Spleen (tissue), 11 donors: Measurements from ENCODE around the gene CACNA1F. TPM values are rescaled to one million over a fixed set of nuclear protein-coding genes. Genes with fewer than 3 reads are reported as not detected.

Experiments
- DNase-seq: peaks from one replicate; pipeline ENCODE4 v3.0.0-alpha.2; 2020
- H3K27ac ChIP-seq, 8 donors: fragments of 200-600 bp; sonication (generic) in 7 of 8; 1 replicate in 4 of 8; 2 replicates in 4 of 8; pipeline versions ENCODE4 v1.5.0 to v1.8.0; 2016 to 2021; ENCODE audit warnings: inconsistent platforms in 4 of 8, mild to moderate bottlenecking in 4 of 8, moderate library complexity in 1 of 8
- H3K27me3 ChIP-seq, 7 donors: fragments of 200-600 bp; sonication (generic) in 6 of 7; replicated peaks in 1 of 7; 1 replicate in 4 of 7; 2 replicates in 3 of 7; pipeline versions ENCODE4 v1.5.0 to v1.8.0; 2016 to 2021; ENCODE audit warnings: inconsistent platforms in 3 of 7, mild to moderate bottlenecking in 1 of 7
- H3K36me3 ChIP-seq, 6 donors: fragments of 200-600 bp; sonication (generic) in 5 of 6; 1 replicate in 4 of 6; 2 replicates in 2 of 6; pipeline versions ENCODE4 v1.5.0 to v1.8.0; 2016 to 2021; ENCODE audit warnings: inconsistent platforms in 2 of 6
- H3K4me1 ChIP-seq, 6 donors: fragments of 200-600 bp; sonication (generic) in 5 of 6; 1 replicate in 3 of 6; 2 replicates in 3 of 6; pipeline versions ENCODE4 v1.5.0 to v1.8.0; 2016 to 2021; ENCODE audit warnings: inconsistent platforms in 3 of 6
- H3K4me3 ChIP-seq, 8 donors: fragments of 200-600 bp; sonication (generic) in 7 of 8; 1 replicate in 4 of 8; 2 replicates in 4 of 8; pipeline versions ENCODE4 v1.5.0 to v1.8.0; 2016 to 2021; ENCODE audit warnings: inconsistent platforms in 4 of 8, mild to moderate bottlenecking in 4 of 8, moderate library complexity in 2 of 8
- H3K9me3 ChIP-seq, 8 donors: fragments of 200-600 bp; sonication (generic) in 7 of 8; 1 replicate in 4 of 8; 2 replicates in 4 of 8; pipeline versions ENCODE4 v1.5.0 to v1.8.0; 2016 to 2021; ENCODE audit warnings: inconsistent platforms in 4 of 8
- CTCF ChIP-seq, 11 experiments: fragments of 200-600 bp in 7 of 11; fragments of 450-650 bp in 4 of 11; sonication (generic) in 4 of 11; IDR thresholded peaks in 8 of 11; conservative IDR thresholded peaks in 3 of 11; 1 replicate in 7 of 11; 2 replicates in 4 of 11; pipeline versions ENCODE4 v1.4.0 to v1.8.0; 2016 to 2021; ENCODE audit warnings: antibody characterized with exemption in 11 of 11, inconsistent platforms in 4 of 11, mild to moderate bottlenecking in 1 of 11
- POLR2A ChIP-seq, 3 donors: fragments of 450-650 bp; IDR thresholded peaks; one replicate each; pipeline ENCODE4 v1.5.1; 2017; ENCODE audit warnings: antibody characterized with exemption in 3 of 3, mild to moderate bottlenecking in 1 of 3
- POLR2AphosphoS5 ChIP-seq, 3 donors: sonication (generic); formaldehyde crosslinking; IDR thresholded peaks; one replicate each; pipeline ENCODE4 v1.5.1; 2017; ENCODE audit warnings: antibody characterized with exemption in 3 of 3
- WGBS, 5 donors: extraction: QIAGEN DNeasy Blood & Tissue Kit in 3 of 5; methylation state at CpG; one replicate each; pipeline versions ENCODE4 v1.1.5 to v1.1.7; 2013 to 2018; 5-methylcytosine and 5-hydroxymethylcytosine counted together
- intact Hi-C: fragments of 100-400 bp; cut with DNase I; formaldehyde crosslinking; loops from one replicate; pipeline ENCODE4 v1.15.0; 2023; ENCODE audit warnings: low total_unique reads
- polyA plus RNA-seq, 3 donors: library from polyadenylated mRNA; stranded (reverse); fragments of 200-250 nt; gene quantifications; one replicate each; pipeline ENCODE4 v1.2.1, GENCODE V29; 2013
- total RNA-seq, 7 donors: library from RNA; depleted of rRNA in 3 of 7; stranded (reverse); fragments of >200 nt in 3 of 7; fragmentation: NEBNext Ultra II Directional in 4 of 7; extraction: Animal tissue kit (Norgen Biotek cat#: 25700) in 4 of 7; gene quantifications; one replicate each; pipeline versions ENCODE4 v1.1.0 to v1.2.1, GENCODE V29; 2016 to 2021
- donor health status: healthy with polysubstance abuse.
- donor health status: DM: no; HTN: no; CAD: no; lungs with moderate emphysema.
- donor health status: DM: no; HTN: no; CAD: no.
- donor health status: Bipolar disorder and iron deficiency.
- donor health status: healthy.
- donor health status: DM: no; HTN: no; CAD: no.
- donor health status: DM: yes; HTN: yes; CAD: no.

CACNA1F gene
- total and polyA plus RNA-seq, 10 donors = 0.55 to 2.9 (median 0.91) TPM

GRCh38 chrX:49257846-49258748 lies 25.0 kb upstream of the CACNA1F start:
- Histone ChIP-seq H3K27me3 (peaks cover 0 to 3% (median 0%) of the 10 kb centered on the region in 7 donors), H3K9me3 (no peaks in the 10 kb centered on the region), H3K36me3 (no peaks in the 10 kb centered on the region), H3K4me3 (no peak overlapping the region), H3K27ac (peak overlapping the region in 1 of 8 donors; percentile 40), H3K4me1 (peaks cover 0 to 27% (median 0%) of the 10 kb centered on the region in 6 donors)
- intact Hi-C loops = no loop called here
- 59 to 72% (median 66%) methylated on average over 2 to 20 of the region's 20 CpGs for WGBS, 5 donors
- DNase-seq = peak; percentile 78
- peak in 1 of 3 donors; percentile 34 for TF ChIP-seq POLR2AphosphoS5 (IDR thresholded peaks at IDR 0.05)
- TF ChIP-seq CTCF (IDR thresholded peaks at IDR 0.05 in 8 of 11, conservative IDR thresholded peaks at IDR 0.05 in 3 of 11) = no peak

- Histone ChIP-seq H3K27ac (peak overlapping the region in 1 of 8 donors; percentile 19), H3K36me3 (no peaks in the 10 kb centered on the region), H3K27me3 (peaks cover 0 to 3% (median 0%) of the 10 kb centered on the region in 7 donors), H3K4me1 (peaks cover 0 to 27% (median 0%) of the 10 kb centered on the region in 6 donors), H3K4me3 (no peak overlapping the region), H3K9me3 (no peaks in the 10 kb centered on the region)
- TF ChIP-seq POLR2A (IDR thresholded peaks at IDR 0.05) = no peak
- no peak for TF ChIP-seq POLR2AphosphoS5 (IDR thresholded peaks at IDR 0.05)
- no peak for DNase-seq
- intact Hi-C loops = no loop called here
- WGBS, 5 donors = 65 to 79% (median 70%) methylated on average over 5 to 14 of the region's 14 CpGs
Observed at GRCh38 chrX:49257074-49257790, 24.1 kb upstream of the CACNA1F start.

- DNase-seq = no peak
- H3K36me3 ChIP-seq = peaks cover 0 to 2% (median 0%) of the 10 kb centered on the region in 6 donors
- no peak for TF ChIP-seq POLR2A (IDR thresholded peaks at IDR 0.05)
- TF ChIP-seq CTCF (IDR thresholded peaks at IDR 0.05 in 8 of 11, conservative IDR thresholded peaks at IDR 0.05 in 3 of 11) = no peak
- peak in 1 of 3 donors; percentile 26 for TF ChIP-seq POLR2AphosphoS5 (IDR thresholded peaks at IDR 0.05)
- peaks cover 0 to 27% (median 0%) of the 10 kb centered on the region in 6 donors for H3K4me1 ChIP-seq
- H3K9me3 ChIP-seq = no peaks in the 10 kb centered on the region
- WGBS, 5 donors = 82 to 95% (median 84%) methylated on average over 6 to 9 of the region's 9 CpGs
- peaks cover 0 to 3% (median 0%) of the 10 kb centered on the region in 7 donors for H3K27me3 ChIP-seq
- H3K4me3 ChIP-seq = no peak overlapping the region
- H3K27ac ChIP-seq = no peak overlapping the region
- intact Hi-C loops = no loop called here
Observed at GRCh38 chrX:49256268-49256995, 23.3 kb upstream of the CACNA1F start.

- H3K9me3 ChIP-seq = no peaks in the 10 kb centered on the region
- 82 to 98% (median 97%) methylated on average over 6 to 7 of the region's 7 CpGs for WGBS, 5 donors
- peaks cover 0 to 20% (median 0%) of the 10 kb centered on the region in 6 donors for H3K36me3 ChIP-seq
- no peak overlapping the region for H3K27ac ChIP-seq
- intact Hi-C loops = no loop called here
- peaks cover 0 to 2% (median 0%) of the 10 kb centered on the region in 7 donors for H3K27me3 ChIP-seq
- H3K4me3 ChIP-seq = no peak overlapping the region
- no peak for DNase-seq
- TF ChIP-seq POLR2A (IDR thresholded peaks at IDR 0.05) = no peak
- TF ChIP-seq POLR2AphosphoS5 (IDR thresholded peaks at IDR 0.05) = no peak
- H3K4me1 ChIP-seq = peaks cover 0 to 27% (median 0%) of the 10 kb centered on the region in 6 donors
Observed at GRCh38 chrX:49254639-49255038, 21.5 kb upstream of the CACNA1F start.
